A673 (cell line): Measurements from ENCODE around the gene PALLD. TPM values are rescaled to one million over a fixed set of nuclear protein-coding genes. Genes with fewer than 3 reads are reported as not detected.

Source experiments
- BruUV-seq: library from RNA; stranded (reverse); fragments of 400-500 nt; replicated peaks from 2 replicates; lab custom pipeline; 2021; lab: Mats Ljungman, UMichigan
- CTCF ChIA-PET: fragments of 300-600 bp; sonication (Branson Sonifier 250); formaldehyde crosslinking; loops from one replicate; lab custom pipeline; 2022; ENCODE audit warnings: antibody characterized with exemption; lab: Charles Lee
- POLR2A ChIA-PET: fragments of 300-600 bp; sonication (Branson Sonifier 250); formaldehyde crosslinking; loops from one replicate; lab custom pipeline; 2022; ENCODE audit warnings: antibody characterized with exemption; ENCODE audit not compliant: low non-redundant PET; lab: Charles Lee
- DNase-seq: peaks from one replicate; pipeline ENCODE4 v3.0.0-alpha.2; 2015; ENCODE audit warnings: low spot score
- H3K27ac ChIP-seq: fragments of 200-600 bp; sonication (generic); 2 replicates; pipeline ENCODE4 v1.5.1; 2016; ENCODE audit warnings: mixed run types, low read depth, mild to moderate bottlenecking, mixed read lengths, antibody characterized with exemption, low read length; ENCODE audit not compliant: poor library complexity, severe bottlenecking
- H3K27me3 ChIP-seq: fragments of 200-600 bp; sonication (generic); replicated peaks from 2 replicates; pipeline ENCODE4 v1.6.1; 2017; ENCODE audit warnings: mixed run types, low read depth, mild to moderate bottlenecking, mixed read lengths, antibody characterized with exemption, low read length; ENCODE audit not compliant: insufficient read depth, poor library complexity
- H3K36me3 ChIP-seq: fragments of 200-600 bp; sonication (generic); 2 replicates; pipeline ENCODE4 v1.6.1; 2016; ENCODE audit warnings: mixed run types, mild to moderate bottlenecking, mixed read lengths, antibody characterized with exemption, low read length; ENCODE audit not compliant: insufficient read depth, poor library complexity, severe bottlenecking
- H3K4me1 ChIP-seq: fragments of 200-600 bp; sonication (generic); 2 replicates; pipeline ENCODE4 v1.6.1; 2017; ENCODE audit warnings: mixed run types, mild to moderate bottlenecking, mixed read lengths, antibody characterized with exemption, low read length; ENCODE audit not compliant: insufficient read depth, poor library complexity, severe bottlenecking
- H3K4me3 ChIP-seq: fragments of 200-600 bp; sonication (generic); 2 replicates; pipeline ENCODE4 v1.5.1; 2016; ENCODE audit warnings: low read depth, mixed run types, mild to moderate bottlenecking, mixed read lengths, low read length; ENCODE audit not compliant: poor library complexity, severe bottlenecking
- H3K9me3 ChIP-seq: fragments of 200-600 bp; sonication (generic); 2 replicates; pipeline ENCODE4 v1.6.1; 2016; ENCODE audit warnings: mixed run types, low read depth, mild to moderate bottlenecking, mixed read lengths, antibody characterized with exemption, low read length; ENCODE audit not compliant: poor library complexity, severe bottlenecking
- EZH2 ChIP-seq: fragments of 200-600 bp; sonication (generic); IDR thresholded peaks from 2 replicates; pipeline ENCODE4 v1.6.1; 2017; ENCODE audit warnings: borderline replicate concordance, low read depth, mild to moderate bottlenecking, mixed read lengths, antibody characterized with exemption, low read length; ENCODE audit not compliant: poor library complexity, severe bottlenecking
- intact Hi-C: fragments of 100-400 bp; cut with micrococcal nuclease; formaldehyde crosslinking; loops from one replicate; pipeline ENCODE4 v1.10.0; 2022; ENCODE audit not compliant: unreplicated experiment
- total RNA-seq: library from RNA; stranded (reverse); gene quantifications from 2 replicates; pipeline ENCODE4 v1.2.3, GENCODE V29; 2021
- TF ChIP-seq, protein P1 (sequence below): fragments of 300-800, 200-600 bp; sonication (generic); conservative IDR thresholded peaks from 2 replicates; pipeline ENCODE4 v1.5.1; 2017; ENCODE audit warnings: low read depth, mild to moderate bottlenecking, antibody characterized with exemption, low read length, moderate library complexity, mixed read lengths

The PALLD gene
- total RNA-seq, 1 experiment from 2014 or later = 44.1 TPM

- Histone ChIP-seq H3K9me3 (no peaks in the 10 kb centered on the region), H3K4me3 (no peak overlapping the region), H3K27me3 (no peaks in the 10 kb centered on the region), H3K36me3 (no peaks in the 10 kb centered on the region), H3K27ac (no peak overlapping the region), H3K4me1 (peaks cover 10% of the 10 kb centered on the region)
- intact Hi-C loops = loop anchor here (10.0 kb wide), 1 partner anchor 253 kb away; no protein-coding TSS in a partner anchor
- POLR2A ChIA-PET = interaction anchor here (0.7 kb wide), 1 partner anchor 10 kb away, joined by 13 read pairs; no protein-coding TSS in a partner anchor
- no peak for DNase-seq
- no peak for TF ChIP-seq EZH2
- TF ChIP-seq, protein P1, sequence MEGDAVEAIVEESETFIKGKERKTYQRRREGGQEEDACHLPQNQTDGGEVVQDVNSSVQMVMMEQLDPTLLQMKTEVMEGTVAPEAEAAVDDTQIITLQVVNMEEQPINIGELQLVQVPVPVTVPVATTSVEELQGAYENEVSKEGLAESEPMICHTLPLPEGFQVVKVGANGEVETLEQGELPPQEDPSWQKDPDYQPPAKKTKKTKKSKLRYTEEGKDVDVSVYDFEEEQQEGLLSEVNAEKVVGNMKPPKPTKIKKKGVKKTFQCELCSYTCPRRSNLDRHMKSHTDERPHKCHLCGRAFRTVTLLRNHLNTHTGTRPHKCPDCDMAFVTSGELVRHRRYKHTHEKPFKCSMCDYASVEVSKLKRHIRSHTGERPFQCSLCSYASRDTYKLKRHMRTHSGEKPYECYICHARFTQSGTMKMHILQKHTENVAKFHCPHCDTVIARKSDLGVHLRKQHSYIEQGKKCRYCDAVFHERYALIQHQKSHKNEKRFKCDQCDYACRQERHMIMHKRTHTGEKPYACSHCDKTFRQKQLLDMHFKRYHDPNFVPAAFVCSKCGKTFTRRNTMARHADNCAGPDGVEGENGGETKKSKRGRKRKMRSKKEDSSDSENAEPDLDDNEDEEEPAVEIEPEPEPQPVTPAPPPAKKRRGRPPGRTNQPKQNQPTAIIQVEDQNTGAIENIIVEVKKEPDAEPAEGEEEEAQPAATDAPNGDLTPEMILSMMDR = no peak
- BruUV-seq = no TSS peak
- CTCF ChIA-PET = no interaction called here
These were observed 341.1 kb downstream of the PALLD start for GRCh38 chr4:168837922-168838321.

- intact Hi-C loops = loop anchor here (10.0 kb wide), 1 partner anchor 255 kb away; no protein-coding TSS in a partner anchor
- POLR2A ChIA-PET = no interaction called here
- no peaks in the 10 kb centered on the region for H3K27me3 ChIP-seq
- peaks cover 3% of the 10 kb centered on the region for H3K4me1 ChIP-seq
- TF ChIP-seq, protein P1 = no peak
- TF ChIP-seq EZH2 = no peak
- H3K27ac ChIP-seq = no peak overlapping the region
- CTCF ChIA-PET = no interaction called here
- no TSS peak for BruUV-seq
- H3K4me3 ChIP-seq = no peak overlapping the region
- no peaks in the 10 kb centered on the region for H3K36me3 ChIP-seq
- H3K9me3 ChIP-seq = no peaks in the 10 kb centered on the region
- no peak for DNase-seq
These were observed 343.0 kb downstream of the PALLD start for GRCh38 chr4:168839758-168840391.

DNA sequence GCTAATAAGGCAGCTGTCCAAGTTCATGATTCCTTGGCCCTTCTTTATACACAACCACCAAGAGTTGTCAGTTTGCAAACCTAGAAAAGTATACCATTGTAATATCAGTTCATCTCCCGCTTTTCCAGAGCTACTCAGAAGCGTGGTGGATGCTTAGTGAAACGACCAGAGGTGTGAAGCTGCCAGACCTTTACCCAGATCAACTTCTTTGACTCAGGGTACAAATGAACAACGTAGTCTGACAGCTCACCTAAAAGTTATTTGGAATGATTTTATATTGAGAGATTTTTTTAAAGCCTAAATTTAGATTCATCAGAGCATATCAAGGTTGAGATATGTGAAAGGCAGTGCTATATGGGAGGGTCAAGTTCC is 343.5 kb downstream of the PALLD start:
- H3K36me3 ChIP-seq = no peaks in the 10 kb centered on the region
- no peak overlapping the region for H3K27ac ChIP-seq
- POLR2A ChIA-PET = no interaction called here
- CTCF ChIA-PET = no interaction called here
- H3K4me1 ChIP-seq = peaks cover 3% of the 10 kb centered on the region
- no peak for TF ChIP-seq EZH2
- TF ChIP-seq, protein P1 = no peak
- no peaks in the 10 kb centered on the region for H3K27me3 ChIP-seq
- intact Hi-C loops = no loop called here
- H3K4me3 ChIP-seq = no peak overlapping the region
- BruUV-seq = no TSS peak
- no peak for DNase-seq
- no peaks in the 10 kb centered on the region for H3K9me3 ChIP-seq
